Caco-2 (cell line): ENCODE measurements around the gene CABLES2. TPM values are rescaled to one million over a fixed set of nuclear protein-coding genes. Genes with fewer than 3 reads are reported as not detected.

Source experiments
- BruUV-seq: library from RNA; stranded (reverse); fragments of 400-500 nt; replicated peaks from 2 replicates; lab custom pipeline; 2021; lab: Mats Ljungman, UMichigan
- CTCF ChIA-PET: fragments of 300-600 bp; sonication (Branson Sonifier 250); formaldehyde crosslinking; loops from one replicate; lab custom pipeline; 2022; ENCODE audit warnings: antibody characterized with exemption; lab: Charles Lee
- POLR2A ChIA-PET: fragments of 300-600 bp; sonication (Branson Sonifier 250); formaldehyde crosslinking; loops from one replicate; lab custom pipeline; 2022; ENCODE audit warnings: antibody characterized with exemption; lab: Charles Lee
- DNase-seq, 2 experiments: peaks; one replicate each; pipeline versions ENCODE4 v3.0.0 to v3.0.0-alpha.2; 2020 to 2022
- H3K27me3 ChIP-seq: replicated peaks from 2 replicates; pipeline ENCODE4 v1.6.0; 2011; ENCODE audit warnings: low read length; ENCODE audit not compliant: control insufficient read depth, insufficient read depth
- H3K36me3 ChIP-seq: 2 replicates; pipeline ENCODE4 v1.5.1; 2011; ENCODE audit warnings: low read length; ENCODE audit not compliant: control insufficient read depth, insufficient read depth
- H3K4me1 ChIP-seq: fragments of 250-450 bp; sonication (Bioruptor Pico); 2 replicates; pipeline ENCODE4 v1.5.1; 2020; ENCODE audit warnings: mild to moderate bottlenecking
- H3K4me3 ChIP-seq: 2 replicates; pipeline ENCODE4 v1.5.1; 2011; ENCODE audit warnings: low read depth, mild to moderate bottlenecking, control low read depth, low read length
- H3K9me3 ChIP-seq: fragments of 250-450 bp; sonication (Bioruptor Pico); 2 replicates; pipeline ENCODE4 v1.5.1; 2020; ENCODE audit warnings: mild to moderate bottlenecking, moderate library complexity
- H3K27ac Mint-ChIP-seq: one replicate; pipeline ENCODE4 v1.8.0; 2022; ENCODE audit warnings: mixed read lengths; ENCODE audit not compliant: unreplicated experiment
- H3K27me3 Mint-ChIP-seq: one replicate; pipeline ENCODE4 v1.8.0; 2022; ENCODE audit warnings: mixed read lengths; ENCODE audit not compliant: insufficient read depth, unreplicated experiment
- H3K36me3 Mint-ChIP-seq: one replicate; pipeline ENCODE4 v1.8.0; 2022; ENCODE audit warnings: mild to moderate bottlenecking, mixed read lengths; ENCODE audit not compliant: insufficient read depth, unreplicated experiment
- H3K4me1 Mint-ChIP-seq: one replicate; pipeline ENCODE4 v1.8.0; 2022; ENCODE audit warnings: low read depth, mixed read lengths; ENCODE audit not compliant: unreplicated experiment
- H3K4me3 Mint-ChIP-seq: one replicate; pipeline ENCODE4 v1.8.0; 2022; ENCODE audit warnings: mild to moderate bottlenecking, moderate library complexity, mixed read lengths; ENCODE audit not compliant: unreplicated experiment
- H3K9me3 Mint-ChIP-seq: one replicate; pipeline ENCODE4 v1.8.0; 2022; ENCODE audit warnings: mixed read lengths; ENCODE audit not compliant: unreplicated experiment
- CTCF ChIP-seq, 2 experiments: fragments of 200-600 bp in 1 of 2; IDR thresholded peaks; 1 replicate in 1 of 2; 2 replicates in 1 of 2; pipeline versions ENCODE4 v1.5.1 to v1.8.0; 2011 to 2022; ENCODE audit warnings: antibody characterized with exemption in 1 of 2, control low read depth in 1 of 2, inconsistent platforms in 1 of 2, low read depth in 1 of 2, low read length in 1 of 2, mild to moderate bottlenecking in 1 of 2, moderate library complexity in 1 of 2; ENCODE audit not compliant: insufficient read depth in 1 of 2, severe bottlenecking in 1 of 2, unreplicated experiment in 1 of 2
- intact Hi-C: fragments of 100-400 bp; cut with micrococcal nuclease; formaldehyde crosslinking; loops from one replicate; pipeline ENCODE4 v1.10.0; 2022; ENCODE audit not compliant: unreplicated experiment
- total RNA-seq: library from RNA; stranded (reverse); gene quantifications from 2 replicates; pipeline ENCODE4 v1.2.3, GENCODE V29; 2022

CABLES2 gene
- total RNA-seq, 1 experiment from 2014 or later, result 36.4 TPM

- Histone ChIP-seq H3K4me3 (peak overlapping the region; percentile 94), H3K4me1 (peaks cover 82% of the 10 kb centered on the region)
Measured at GRCh38 chr20:62366370-62367135, 40.5 kb downstream of the CABLES2 start.

GRCh38 chr20:62365814-62366369, 41.2 kb downstream of the CABLES2 start:
- Mint-ChIP-seq H3K36me3 (peaks cover 75% of the 10 kb centered on the region), H3K9me3 (no peaks in the 10 kb centered on the region), H3K4me1 (peaks cover 53% of the 10 kb centered on the region), H3K4me3 (peak overlapping the region; percentile 70), H3K27me3 (no peaks in the 10 kb centered on the region), H3K27ac (peak overlapping the region; percentile 94)
- peaks cover 84% of the 10 kb centered on the region for H3K4me1 ChIP-seq
- H3K4me3 ChIP-seq, result peak overlapping the region; percentile 94
- POLR2A ChIA-PET, result interaction anchor here (0.5 to 4.7 kb wide), 11 partner anchors 9 to 1697 kb away, joined by 3 to 43 read pairs (median 5); partner anchors contain the start of genes ADRM1, RPS21 and TCEA2
- TF ChIP-seq CTCF (IDR thresholded peaks at IDR 0.05; ENCODE audit: insufficient read depth in 1 of 2, low read depth in 1 of 2, low read length in 1 of 2, severe bottlenecking in 1 of 2, unreplicated experiment in 1 of 2), result no peak
- TSS peak; percentile 30 for BruUV-seq
- H3K9me3 ChIP-seq, result no peaks in the 10 kb centered on the region
- CTCF ChIA-PET, result interaction anchor here (0.5 to 10.9 kb wide), 9 partner anchors 8 to 64 kb away, joined by 3 to 188 read pairs (median 4); no protein-coding TSS in a partner anchor
- H3K27me3 ChIP-seq, result no peaks in the 10 kb centered on the region
- H3K36me3 ChIP-seq, result peaks cover 18% of the 10 kb centered on the region
- peak; percentile 90 to 97 for DNase-seq
- intact Hi-C loops, result loop anchor here (1.0 to 5.0 kb wide), 2 partner anchors 64 to 129 kb away; partner anchors contain the start of genes ADRM1 and OSBPL2

More at GRCh38 chr20:62366370-62367135, 40.5 kb downstream of the CABLES2 start:
- Mint-ChIP-seq H3K27me3 (no peaks in the 10 kb centered on the region), H3K4me1 (peaks cover 53% of the 10 kb centered on the region), H3K9me3 (no peaks in the 10 kb centered on the region), H3K4me3 (peak overlapping the region; percentile 70), H3K27ac (peak overlapping the region; percentile 94), H3K36me3 (peaks cover 68% of the 10 kb centered on the region)
- CTCF ChIA-PET, result interaction anchor here (0.5 to 10.9 kb wide), 7 partner anchors 11 to 64 kb away, joined by 3 to 188 read pairs (median 5); no protein-coding TSS in a partner anchor
- POLR2A ChIA-PET, result interaction anchor here (0.9 to 4.7 kb wide), 9 partner anchors 9 to 428 kb away, joined by 3 to 43 read pairs (median 6); partner anchors contain the start of genes ADRM1 and RPS21
- intact Hi-C loops, result loop anchor here (1.0 to 5.0 kb wide), 2 partner anchors 64 to 129 kb away; partner anchors contain the start of genes ADRM1 and OSBPL2
- TF ChIP-seq CTCF (IDR thresholded peaks at IDR 0.05; ENCODE audit: insufficient read depth in 1 of 2, low read depth in 1 of 2, low read length in 1 of 2, severe bottlenecking in 1 of 2, unreplicated experiment in 1 of 2), result no peak
- no peaks in the 10 kb centered on the region for H3K27me3 ChIP-seq
- BruUV-seq, result no TSS peak
- peaks cover 12% of the 10 kb centered on the region for H3K36me3 ChIP-seq
- DNase-seq, result peak; percentile 96 to 97
- no peaks in the 10 kb centered on the region for H3K9me3 ChIP-seq
